ENCODE results near the gene NCAPD2. TPM values are rescaled to one million over a fixed set of nuclear protein-coding genes. Genes with fewer than 3 reads are reported as not detected.

NCAPD2 gene
- total and polyA plus RNA-seq, 2 donors (not counting 1 experiment from before 2014, with no cell fraction given): 19.9 to 42.1 TPM

DNA sequence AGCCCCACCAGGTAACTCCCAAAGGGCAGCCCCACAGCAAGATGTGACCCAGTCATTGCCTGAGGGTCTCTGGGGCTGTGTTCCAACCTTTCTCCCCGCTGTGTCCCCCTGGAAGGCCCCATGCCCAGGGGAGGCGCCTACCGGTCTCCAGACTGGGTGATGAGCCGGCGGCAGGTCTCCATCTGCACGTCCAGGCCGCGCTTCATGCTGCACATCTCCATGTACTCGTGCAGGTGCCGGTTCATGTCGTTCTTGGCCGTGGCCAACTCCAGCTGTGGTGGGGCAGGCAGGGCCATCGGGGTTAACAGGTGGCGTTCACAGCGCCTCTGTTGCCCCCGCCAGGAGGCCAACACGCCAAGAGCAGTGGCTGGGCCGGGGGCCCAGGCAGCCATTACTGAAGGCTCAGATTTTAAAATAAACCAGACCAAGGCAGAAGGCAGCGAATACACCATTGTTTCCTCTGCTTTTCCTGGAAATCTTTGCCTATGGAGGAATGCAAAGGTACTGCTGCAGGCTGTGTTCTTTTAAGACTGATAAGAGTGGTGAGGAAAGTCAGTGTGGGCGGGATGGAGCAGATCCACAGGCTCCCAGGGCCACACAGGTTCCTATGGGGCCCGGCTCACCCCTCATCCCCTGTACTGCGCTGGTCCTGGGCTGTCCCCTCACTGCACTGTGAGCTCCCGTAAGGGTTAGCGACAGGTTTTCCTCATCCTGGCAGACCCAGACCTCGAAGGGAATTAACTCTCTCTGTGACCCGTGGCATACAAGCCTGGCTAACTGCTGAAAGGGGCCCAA lies 47.7 kb downstream of the NCAPD2 start:
- no peaks in the 10 kb centered on the region for H3K27me3 Mint-ChIP-seq
- no peaks in the 10 kb centered on the region for H3K9me3 Mint-ChIP-seq (ENCODE audit: insufficient read depth)
- ChIA-PET POLR2A (no interaction called here), CTCF (interaction anchor here (0.9 to 6.5 kb wide), 5 partner anchors 11 to 118 kb away, joined by 3 to 69 read pairs (median 16); partner anchors contain the start of gene IFFO1)
- H3K36me3 ChIP-seq (replicated peaks in 1 of 2; ENCODE audit: control extremely low read depth in 1 of 2, control insufficient read depth in 1 of 2, extremely low read depth in 1 of 2, insufficient read depth in 2 of 2, low read length in 1 of 2): peaks cover 2 to 51% of the 10 kb centered on the region in 2 experiments
- no peak for DNase-seq
- no peak overlapping the region for H3K27ac Mint-ChIP-seq
- peaks cover 14 to 21% of the 10 kb centered on the region in 2 donors for H3K4me1 ChIP-seq (ENCODE audit: control insufficient read depth in 2 of 2, insufficient read depth in 2 of 2, low read length in 2 of 2)
- TF ChIP-seq, protein P1, sequence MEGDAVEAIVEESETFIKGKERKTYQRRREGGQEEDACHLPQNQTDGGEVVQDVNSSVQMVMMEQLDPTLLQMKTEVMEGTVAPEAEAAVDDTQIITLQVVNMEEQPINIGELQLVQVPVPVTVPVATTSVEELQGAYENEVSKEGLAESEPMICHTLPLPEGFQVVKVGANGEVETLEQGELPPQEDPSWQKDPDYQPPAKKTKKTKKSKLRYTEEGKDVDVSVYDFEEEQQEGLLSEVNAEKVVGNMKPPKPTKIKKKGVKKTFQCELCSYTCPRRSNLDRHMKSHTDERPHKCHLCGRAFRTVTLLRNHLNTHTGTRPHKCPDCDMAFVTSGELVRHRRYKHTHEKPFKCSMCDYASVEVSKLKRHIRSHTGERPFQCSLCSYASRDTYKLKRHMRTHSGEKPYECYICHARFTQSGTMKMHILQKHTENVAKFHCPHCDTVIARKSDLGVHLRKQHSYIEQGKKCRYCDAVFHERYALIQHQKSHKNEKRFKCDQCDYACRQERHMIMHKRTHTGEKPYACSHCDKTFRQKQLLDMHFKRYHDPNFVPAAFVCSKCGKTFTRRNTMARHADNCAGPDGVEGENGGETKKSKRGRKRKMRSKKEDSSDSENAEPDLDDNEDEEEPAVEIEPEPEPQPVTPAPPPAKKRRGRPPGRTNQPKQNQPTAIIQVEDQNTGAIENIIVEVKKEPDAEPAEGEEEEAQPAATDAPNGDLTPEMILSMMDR (IDR thresholded peaks at IDR 0.05): no peak
- no peak for TF ChIP-seq EZH2 (IDR thresholded peaks at IDR 0.05; ENCODE audit: borderline replicate concordance, insufficient read depth, low read depth, low read length, poor library complexity, severe bottlenecking)
- 95% methylated on average over 25 of the region's 26 CpGs for WGBS (ENCODE audit: insufficient coverage)
- no peak overlapping the region for H3K9ac ChIP-seq (ENCODE audit: low read length)
- H3K79me2 ChIP-seq (ENCODE audit: control insufficient read depth, insufficient read depth, low read length): no peaks in the 10 kb centered on the region
- H3K4me1 Mint-ChIP-seq: peaks cover 32% of the 10 kb centered on the region
- no peak for ATAC-seq (ENCODE audit: low read depth)
- H3K27me3 ChIP-seq (replicated peaks in 1 of 4; ENCODE audit: control extremely low read depth in 1 of 4, control insufficient read depth in 3 of 4, insufficient read depth in 4 of 4, low read length in 3 of 4): no peaks in the 10 kb centered on the region
- no peak overlapping the region for H3K27ac ChIP-seq (ENCODE audit: low read length in 2 of 2)
- H3K4me2 ChIP-seq (replicated peaks; ENCODE audit: low read depth, low read length, poor library complexity, severe bottlenecking): peak overlapping the region; percentile 81
- no peak overlapping the region for H3K4me3 ChIP-seq (ENCODE audit: control extremely low read depth in 1 of 5, extremely low read depth in 1 of 5, insufficient read depth in 1 of 5, low read depth in 2 of 5, low read length in 4 of 5)
- intact Hi-C loops (cut with micrococcal nuclease): no loop called here
- peaks cover 18% of the 10 kb centered on the region for H4K20me1 ChIP-seq (ENCODE audit: control insufficient read depth, insufficient read depth, low read length, poor library complexity, severe bottlenecking)
- no peak overlapping the region for H2AFZ ChIP-seq (ENCODE audit: insufficient read depth, low read depth, low read length, poor library complexity, severe bottlenecking)
- H3K9me3 ChIP-seq (ENCODE audit: control extremely low read depth in 1 of 3, control insufficient read depth in 2 of 3, insufficient read depth in 1 of 3, low read length in 2 of 3): no peaks in the 10 kb centered on the region
- H3K4me3 Mint-ChIP-seq: peak overlapping the region; percentile 19

Measured in B cell (primary cell).